GM12873 (cell line): ENCODE measurements around the gene CACNG5.

Source experiments
- TF ChIP-seq, protein P1 (sequence below): IDR thresholded peaks from 2 replicates; pipeline ENCODE4 v1.5.1; 2012; ENCODE audit warnings: low read depth, mild to moderate bottlenecking, moderate library complexity, low read length, control low read depth; ENCODE audit not compliant: insufficient read depth; ENCODE audit errors: missing control alignments

Gene CACNG5

DNA sequence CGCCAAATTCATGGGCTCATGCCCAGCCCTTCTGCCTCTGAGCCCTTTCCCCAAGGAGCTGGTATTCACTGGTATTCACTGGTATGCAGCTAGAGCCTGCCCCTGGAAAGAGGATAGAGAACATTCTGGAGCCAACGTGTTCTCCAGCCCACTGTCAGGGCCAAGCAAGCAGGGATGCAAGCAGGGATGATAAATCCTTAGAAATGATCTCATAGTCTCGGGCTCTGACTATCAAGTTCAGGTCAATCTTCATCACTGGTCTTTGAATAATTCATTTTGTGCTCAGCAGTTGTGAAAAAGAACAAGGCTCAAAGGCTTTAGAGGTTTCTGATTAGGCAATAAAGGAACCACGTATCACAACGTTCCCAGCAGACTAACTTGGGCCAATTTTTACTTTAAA, 57.3 kb downstream of the CACNG5 start:
- TF ChIP-seq, protein P1, sequence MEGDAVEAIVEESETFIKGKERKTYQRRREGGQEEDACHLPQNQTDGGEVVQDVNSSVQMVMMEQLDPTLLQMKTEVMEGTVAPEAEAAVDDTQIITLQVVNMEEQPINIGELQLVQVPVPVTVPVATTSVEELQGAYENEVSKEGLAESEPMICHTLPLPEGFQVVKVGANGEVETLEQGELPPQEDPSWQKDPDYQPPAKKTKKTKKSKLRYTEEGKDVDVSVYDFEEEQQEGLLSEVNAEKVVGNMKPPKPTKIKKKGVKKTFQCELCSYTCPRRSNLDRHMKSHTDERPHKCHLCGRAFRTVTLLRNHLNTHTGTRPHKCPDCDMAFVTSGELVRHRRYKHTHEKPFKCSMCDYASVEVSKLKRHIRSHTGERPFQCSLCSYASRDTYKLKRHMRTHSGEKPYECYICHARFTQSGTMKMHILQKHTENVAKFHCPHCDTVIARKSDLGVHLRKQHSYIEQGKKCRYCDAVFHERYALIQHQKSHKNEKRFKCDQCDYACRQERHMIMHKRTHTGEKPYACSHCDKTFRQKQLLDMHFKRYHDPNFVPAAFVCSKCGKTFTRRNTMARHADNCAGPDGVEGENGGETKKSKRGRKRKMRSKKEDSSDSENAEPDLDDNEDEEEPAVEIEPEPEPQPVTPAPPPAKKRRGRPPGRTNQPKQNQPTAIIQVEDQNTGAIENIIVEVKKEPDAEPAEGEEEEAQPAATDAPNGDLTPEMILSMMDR = no peak

- TF ChIP-seq, protein P1 = no peak
These were observed 58.5 kb downstream of the CACNG5 start for GRCh38 chr17:66893382-66893781.

DNA sequence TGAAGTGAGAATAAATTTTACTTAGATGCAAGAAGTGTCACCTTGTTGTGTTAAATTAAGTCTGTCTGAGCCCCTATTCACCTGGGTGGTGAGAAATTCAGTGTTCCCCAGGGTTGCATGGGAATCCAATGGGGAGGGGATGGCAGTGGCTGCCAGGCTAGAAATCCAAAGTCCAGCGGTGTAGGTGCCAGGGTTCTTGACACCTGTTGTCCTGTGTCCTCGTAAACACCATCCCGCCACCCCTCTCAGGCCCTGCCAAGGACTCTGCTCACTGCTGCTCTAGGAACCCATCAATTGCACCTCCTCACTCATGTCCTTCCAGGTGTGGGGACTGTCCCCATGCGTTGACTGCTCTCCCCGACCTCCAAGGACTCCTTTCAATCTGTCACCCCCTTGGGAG, 58.9 kb downstream of the CACNG5 start:
- TF ChIP-seq, protein P1 = no peak

GRCh38 chr17:66897141-66897540, 62.2 kb downstream of the CACNG5 start:
- TF ChIP-seq, protein P1 = no peak

DNA sequence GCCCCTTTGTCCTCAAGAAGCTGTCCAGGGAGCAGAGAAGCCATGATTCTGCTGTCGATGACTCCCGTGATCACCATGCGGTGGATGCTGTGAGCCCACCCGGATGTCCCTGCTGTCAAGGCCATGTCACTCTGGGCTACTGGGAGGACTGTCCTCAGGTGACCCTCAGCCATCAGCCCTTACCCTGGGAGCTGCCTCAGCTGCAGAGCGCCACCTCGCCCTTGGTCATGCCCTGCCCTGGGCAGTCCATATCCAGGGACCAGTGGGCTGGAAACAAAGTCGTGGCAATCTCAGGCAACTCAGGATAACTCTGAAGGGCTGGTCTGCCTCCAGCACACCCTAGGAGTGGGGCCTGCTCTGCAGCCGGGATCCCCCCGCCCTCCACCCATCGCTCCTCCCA, 63.6 kb downstream of the CACNG5 start:
- TF ChIP-seq, protein P1 = no peak

GRCh38 chr17:66900126-66901010, 65.5 kb downstream of the CACNG5 start:
- TF ChIP-seq, protein P1 = no peak

GRCh38 chr17:66903781-66904180, 68.9 kb downstream of the CACNG5 start:
- TF ChIP-seq, protein P1 = no peak
